Adrenal gland (tissue), 12 donors: ENCODE data around the gene ANO5. TPM values are rescaled to one million over a fixed set of nuclear protein-coding genes. Genes with fewer than 3 reads are reported as not detected.
"Not testable (repeated sequence)": the region's sequence is repeated elsewhere in the genome, so short reads cannot be mapped to it uniquely, and the experiment has no call there.

Source experiments
- DNase-seq, 7 donors: peaks; one replicate each; pipeline ENCODE4 v3.0.0-alpha.2; 2019 to 2020
- H3K27ac ChIP-seq, 5 donors: fragments of 200-600 bp; sonication (generic) in 4 of 5; 1 replicate in 3 of 5; 2 replicates in 2 of 5; pipeline versions ENCODE4 v1.5.1 to v1.8.0; 2016 to 2020; ENCODE audit warnings: mild to moderate bottlenecking in 1 of 5
- H3K27me3 ChIP-seq: fragments of 200-600 bp; 2 replicates; pipeline ENCODE4 v1.8.0; 2021
- H3K36me3 ChIP-seq, 2 donors: fragments of 200-600 bp; replicated peaks in 1 of 2; 1 replicate in 1 of 2; 2 replicates in 1 of 2; pipeline versions ENCODE4 v1.5.1 to v1.8.0; 2018 to 2022
- H3K4me1 ChIP-seq, 2 donors: fragments of 200-600 bp; replicated peaks in 1 of 2; 1 replicate in 1 of 2; 2 replicates in 1 of 2; pipeline versions ENCODE4 v1.5.1 to v1.8.0; 2018 to 2021
- H3K4me3 ChIP-seq, 4 donors: fragments of 200-600 bp; sonication (generic) in 3 of 4; one replicate each; pipeline ENCODE4 v1.5.1; 2016 to 2018
- H3K9me3 ChIP-seq, 3 donors: fragments of 200-600 bp; sonication (generic) in 1 of 3; replicated peaks in 1 of 3; 1 replicate in 2 of 3; 2 replicates in 1 of 3; pipeline versions ENCODE4 v1.5.1 to v1.8.0; 2016 to 2021
- CTCF ChIP-seq, 6 experiments: fragments of 450-650 bp in 4 of 6; fragments of 200-600 bp in 2 of 6; sonication (generic) in 1 of 6; IDR thresholded peaks; 1 replicate in 5 of 6; 2 replicates in 1 of 6; pipeline versions ENCODE4 v1.5.1 to v1.8.0; 2016 to 2021; ENCODE audit warnings: antibody characterized with exemption in 6 of 6, mild to moderate bottlenecking in 2 of 6, moderate library complexity in 1 of 6
- POLR2A ChIP-seq, 2 donors: fragments of 450-650 bp; IDR thresholded peaks; one replicate each; pipeline ENCODE4 v1.6.1; 2017; ENCODE audit warnings: antibody characterized with exemption in 2 of 2, mild to moderate bottlenecking in 2 of 2, moderate library complexity in 1 of 2
- WGBS, 4 donors: extraction: QIAGEN DNeasy Blood & Tissue Kit in 2 of 4; methylation state at CpG; one replicate each; pipeline versions ENCODE4 v1.1.5 to v1.1.7; 2013 to 2017; 5-methylcytosine and 5-hydroxymethylcytosine counted together
- intact Hi-C, 2 donors: fragments of 100-400 bp; cut with DNase I; formaldehyde crosslinking; loops; one replicate each; pipeline versions ENCODE4 v1.14.1 to v1.15.0; 2022 to 2023
- polyA plus RNA-seq, 3 donors: library from polyadenylated mRNA; stranded (reverse); fragments of 200-250 nt in 2 of 3; fragments of 350-450 nt in 1 of 3; fragmentation: Illumina TruSeq in 1 of 3; extraction: RNeasy Lipid Tissue Mini Kit (QIAGEN cat#74804) in 1 of 3; gene quantifications; one replicate each; pipeline ENCODE4 v1.2.3, GENCODE V29; 2013 to 2014
- total RNA-seq, 9 donors: library from RNA; depleted of rRNA in 4 of 9; stranded (reverse); fragments of >200 nt in 4 of 9; fragments of 120-200 nt in 1 of 9; fragmentation: NEBNext Ultra II Directional in 1 of 9; extraction: Animal tissue kit (Norgen Biotek cat#: 25700) in 1 of 9; gene quantifications; one replicate each; pipeline versions ENCODE4 v1.1.0 to v1.2.4, GENCODE V29; 2013 to 2023
- donor health status: healthy with polysubstance abuse.
- donor health status: Bipolar disorder and iron deficiency.
- donor health status: DM: yes; HTN: yes; CAD: no.
- donor health status: DM: no; HTN: no; CAD: no.
- donor health status: DM: no; HTN: no; CAD: no.
- donor health status: DM: yes; HTN: yes; CAD: no.

The ANO5 gene
- total and polyA plus RNA-seq, 12 donors, result 2.4 to 18.0 (median 8.7) TPM

GRCh38 chr11:22276535-22276934, 83.7 kb downstream of the ANO5 start:
- no peak for DNase-seq
- H3K9me3 ChIP-seq, result no peaks in the 10 kb centered on the region
- no peaks in the 10 kb centered on the region for H3K36me3 ChIP-seq
- TF ChIP-seq POLR2A (IDR thresholded peaks at IDR 0.05), result no peak
- TF ChIP-seq CTCF (IDR thresholded peaks at IDR 0.05), result no peak
- no peak overlapping the region for H3K27ac ChIP-seq
- intact Hi-C loops, result no loop called here
- H3K4me1 ChIP-seq, result no peaks in the 10 kb centered on the region
- H3K4me3 ChIP-seq, result no peak overlapping the region
- WGBS, 4 donors, result 68 to 83% (median 82%) methylated on average over 4 of the region's 4 CpGs
- H3K27me3 ChIP-seq, result no peaks in the 10 kb centered on the region

GRCh38 chr11:22284991-22285390, 92.1 kb downstream of the ANO5 start:
- H3K27ac ChIP-seq, H3K4me3 ChIP-seq, intact Hi-C loops, H3K9me3 ChIP-seq, H3K27me3 ChIP-seq, DNase-seq, H3K4me1 ChIP-seq, H3K36me3 ChIP-seq: not testable (repeated sequence)
- 85 to 91% (median 88%) methylated on average over 12 to 17 of the region's 17 CpGs for WGBS, 4 donors

- Histone ChIP-seq H3K4me1 (no peaks in the 10 kb centered on the region), H3K36me3 (no peaks in the 10 kb centered on the region), H3K27ac (no peak overlapping the region), H3K9me3 (no peaks in the 10 kb centered on the region), H3K4me3 (no peak overlapping the region), H3K27me3 (peaks cover 4% of the 10 kb centered on the region)
- intact Hi-C loops, result no loop called here
- TF ChIP-seq CTCF (IDR thresholded peaks at IDR 0.05), result no peak
- TF ChIP-seq POLR2A (IDR thresholded peaks at IDR 0.05), result no peak
- no peak for DNase-seq
Measured at GRCh38 chr11:22302368-22302767, 109.5 kb downstream of the ANO5 start.

GRCh38 chr11:22304337-22304961, 111.6 kb downstream of the ANO5 start:
- Histone ChIP-seq H3K27me3 (peaks cover 10% of the 10 kb centered on the region), H3K4me1 (no peaks in the 10 kb centered on the region), H3K4me3 (no peak overlapping the region), H3K9me3 (no peaks in the 10 kb centered on the region), H3K27ac (no peak overlapping the region), H3K36me3 (no peaks in the 10 kb centered on the region)
- DNase-seq, result no peak
- WGBS, 4 donors, result 38 to 42% (median 40%) methylated on average over 5 of the region's 5 CpGs
- intact Hi-C loops, result loop anchor here in 1 of 2 donors (2.0 kb wide), 1 partner anchor 136 kb away; no protein-coding TSS in a partner anchor
- no peak for TF ChIP-seq POLR2A (IDR thresholded peaks at IDR 0.05)
- TF ChIP-seq CTCF (IDR thresholded peaks at IDR 0.05), result peak; percentile 54 to 77 (median 61)

- Histone ChIP-seq H3K9me3 (no peaks in the 10 kb centered on the region), H3K4me1 (no peaks in the 10 kb centered on the region), H3K27ac (no peak overlapping the region), H3K36me3 (no peaks in the 10 kb centered on the region), H3K4me3 (no peak overlapping the region), H3K27me3 (no peaks in the 10 kb centered on the region)
- intact Hi-C loops, result loop anchor here in 1 of 2 donors (10.0 kb wide), 1 partner anchor 73 kb away; no protein-coding TSS in a partner anchor
- no peak for TF ChIP-seq CTCF (IDR thresholded peaks at IDR 0.05)
- TF ChIP-seq POLR2A (IDR thresholded peaks at IDR 0.05), result no peak
- 87 to 90% (median 88%) methylated on average over 15 of the region's 15 CpGs for WGBS, 4 donors
- DNase-seq, result no peak
Measured at GRCh38 chr11:22317656-22318055, 124.8 kb downstream of the ANO5 start.
